Activated B cell treated with CpG ODN at 0.5 μM for 24 hours (primary cell): ENCODE measurements around the gene AGGF1. TPM values are rescaled to one million over a fixed set of nuclear protein-coding genes. Genes with fewer than 3 reads are reported as not detected.
"Not testable (repeated sequence)": the region's sequence is repeated elsewhere in the genome, so short reads cannot be mapped to it uniquely, and the experiment has no call there.

Experiments used
- ATAC-seq: fragments of 200-7000 bp; cut with Tn5 transposase; one replicate; pipeline ENCODE4 v1.10.0; 2021; ENCODE audit warnings: low read depth, mild to moderate bottlenecking, moderate library complexity
- CTCF ChIA-PET: fragments of 350-600 bp; sonication (Branson Sonifier 250); formaldehyde crosslinking; loops from one replicate; lab custom pipeline; 2021; ENCODE audit warnings: antibody characterized with exemption; lab: Charles Lee
- POLR2A ChIA-PET: fragments of 350-600 bp; sonication (Branson Sonifier 250); formaldehyde crosslinking; loops from one replicate; lab custom pipeline; 2021; ENCODE audit warnings: antibody characterized with exemption; lab: Charles Lee
- DNase-seq: peaks from one replicate; pipeline ENCODE4 v3.0.0; 2022
- H3K27ac Mint-ChIP-seq: one replicate; pipeline ENCODE4 v1.8.0; 2020; ENCODE audit warnings: mixed read lengths
- H3K27me3 Mint-ChIP-seq: one replicate; pipeline ENCODE4 v1.8.0; 2021; ENCODE audit warnings: mixed read lengths
- H3K36me3 Mint-ChIP-seq: one replicate; pipeline ENCODE4 v1.8.0; 2021; ENCODE audit warnings: low read depth, mixed read lengths
- H3K4me1 Mint-ChIP-seq: one replicate; pipeline ENCODE4 v1.8.0; 2021; ENCODE audit warnings: mixed read lengths
- H3K4me3 Mint-ChIP-seq: one replicate; pipeline ENCODE4 v1.8.0; 2020; ENCODE audit warnings: mild to moderate bottlenecking, mixed read lengths
- H3K9me3 Mint-ChIP-seq: one replicate; pipeline ENCODE4 v1.8.0; 2020; ENCODE audit warnings: mixed read lengths
- CTCF ChIP-seq: fragments of 200-600 bp; IDR thresholded peaks from one replicate; pipeline ENCODE4 v1.8.0; 2022; ENCODE audit warnings: antibody characterized with exemption, mild to moderate bottlenecking
- intact Hi-C: fragments of 100-400 bp; cut with micrococcal nuclease; formaldehyde crosslinking; loops from one replicate; pipeline ENCODE4 v1.15.1; 2024
- total RNA-seq: library from RNA; stranded (reverse); gene quantifications from 2 replicates; pipeline ENCODE4 v1.2.3, GENCODE V29; 2022

AGGF1 gene
- total RNA-seq, 1 donor from 2014 or later = 26.5 TPM

- Mint-ChIP-seq H3K27me3 (no peaks in the 10 kb centered on the region), H3K36me3 (no peaks in the 10 kb centered on the region), H3K27ac (no peak overlapping the region), H3K4me1 (no peaks in the 10 kb centered on the region), H3K4me3 (no peak overlapping the region), H3K9me3 (no peaks in the 10 kb centered on the region)
- ChIA-PET CTCF (no interaction called here), POLR2A (no interaction called here)
- intact Hi-C loops = no loop called here
- ATAC-seq (no peak), DNase-seq (no peak)
- no peak for TF ChIP-seq CTCF
Observed at GRCh38 chr5:76986825-76987526, 43.2 kb upstream of the AGGF1 start.

GRCh38 chr5:76990899-76991459 is 39.2 kb upstream of the AGGF1 start:
- Mint-ChIP-seq H3K9me3 (no peaks in the 10 kb centered on the region), H3K4me3 (no peak overlapping the region), H3K36me3 (no peaks in the 10 kb centered on the region), H3K27ac (no peak overlapping the region), H3K27me3 (no peaks in the 10 kb centered on the region), H3K4me1 (no peaks in the 10 kb centered on the region)
- TF ChIP-seq CTCF = no peak
- ATAC-seq (no peak), DNase-seq (no peak)
- ChIA-PET POLR2A (no interaction called here), CTCF (no interaction called here)
- intact Hi-C loops = no loop called here

- ATAC-seq, H3K27me3 Mint-ChIP-seq, H3K36me3 Mint-ChIP-seq, H3K4me1 Mint-ChIP-seq, POLR2A ChIA-PET, DNase-seq, CTCF ChIA-PET, H3K4me3 Mint-ChIP-seq, H3K27ac Mint-ChIP-seq, intact Hi-C loops, H3K9me3 Mint-ChIP-seq: not testable (repeated sequence)
Observed at GRCh38 chr5:76993436-76993835, 36.8 kb upstream of the AGGF1 start.

- intact Hi-C loops = no loop called here
- Mint-ChIP-seq H3K27ac (no peak overlapping the region), H3K4me3 (no peak overlapping the region), H3K36me3 (no peaks in the 10 kb centered on the region), H3K9me3 (peaks cover 6% of the 10 kb centered on the region), H3K27me3 (peaks cover 3% of the 10 kb centered on the region), H3K4me1 (no peaks in the 10 kb centered on the region)
- TF ChIP-seq CTCF = no peak
- ATAC-seq = no peak
- CTCF ChIA-PET = no interaction called here
- no peak for DNase-seq
- POLR2A ChIA-PET = no interaction called here
Observed at GRCh38 chr5:76994337-76994736, 35.9 kb upstream of the AGGF1 start.

GRCh38 chr5:76998251-76998650 is 32.0 kb upstream of the AGGF1 start:
- H3K9me3 Mint-ChIP-seq, H3K4me1 Mint-ChIP-seq, DNase-seq, H3K36me3 Mint-ChIP-seq, ATAC-seq, H3K4me3 Mint-ChIP-seq, H3K27ac Mint-ChIP-seq, CTCF ChIA-PET, H3K27me3 Mint-ChIP-seq, intact Hi-C loops: not testable (repeated sequence)
- POLR2A ChIA-PET = interaction anchor here (0.6 kb wide), 1 partner anchor 1673 kb away, joined by 3 read pairs; no protein-coding TSS in a partner anchor

GRCh38 chr5:76999451-76999850 is 30.8 kb upstream of the AGGF1 start:
- H3K4me1 Mint-ChIP-seq = no peaks in the 10 kb centered on the region
- ATAC-seq (no peak), DNase-seq (no peak)
- no peaks in the 10 kb centered on the region for H3K36me3 Mint-ChIP-seq
- no peak for TF ChIP-seq CTCF
- CTCF ChIA-PET = no interaction called here
- peaks cover 6% of the 10 kb centered on the region for H3K9me3 Mint-ChIP-seq
- no peak overlapping the region for H3K4me3 Mint-ChIP-seq
- H3K27ac Mint-ChIP-seq = no peak overlapping the region
- POLR2A ChIA-PET = no interaction called here
- intact Hi-C loops = no loop called here
- peaks cover 3% of the 10 kb centered on the region for H3K27me3 Mint-ChIP-seq
